ENCODE results near the gene CCM2. TPM values are rescaled to one million over a fixed set of nuclear protein-coding genes. Genes with fewer than 3 reads are reported as not detected.

The CCM2 gene
- polyA plus RNA-seq, 2 of the 4 experiments (the other 2 are of a cell fraction), result 18.9 to 34.6 TPM

DNA sequence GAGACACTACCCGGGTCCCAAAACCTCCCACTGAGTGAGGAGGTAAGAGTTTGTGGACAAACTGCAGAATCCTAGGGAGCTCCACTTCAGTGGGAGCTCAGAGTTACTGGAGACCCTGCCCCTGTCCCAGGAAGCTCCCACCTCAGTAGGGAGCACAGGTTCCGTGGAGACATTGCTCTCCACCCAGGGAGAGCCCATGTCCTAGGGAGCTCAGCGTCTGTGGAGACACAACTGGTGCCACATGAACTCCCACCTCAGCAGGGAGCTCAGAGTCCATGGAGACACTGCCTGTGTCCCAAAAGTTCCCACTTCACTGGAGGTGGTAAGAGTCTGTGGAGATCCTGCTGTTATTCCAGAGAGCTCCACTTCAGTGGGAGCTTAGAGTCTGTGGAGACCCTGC lies 27.4 kb upstream of the CCM2 start:
- no peak for ATAC-seq
- H3K4me1 ChIP-seq, result no peaks in the 10 kb centered on the region
- H3K27ac ChIP-seq, result no peak overlapping the region
- CTCF ChIA-PET, result interaction anchor here (1.1 to 3.4 kb wide), 9 partner anchors 8 to 317 kb away, joined by 3 to 33 read pairs (median 3); partner anchors contain the start of gene TBRG4
- no peak overlapping the region for H3K4me2 ChIP-seq
- POLR2A ChIA-PET, result interaction anchor here (1.2 to 1.7 kb wide), 2 partner anchors 13 to 139 kb away, joined by 3 to 8 read pairs; partner anchors contain the start of gene TBRG4
- no peak for TF ChIP-seq SMC3 (IDR thresholded peaks at IDR 0.05)
- TF ChIP-seq HOXA7 (CRISPR knock-in tag; IDR thresholded peaks at IDR 0.05), result no peak
- TF ChIP-seq SREBF2 (IDR thresholded peaks at IDR 0.05), result no peak
- no peak for TF ChIP-seq GATA3 (IDR thresholded peaks at IDR 0.05; ENCODE audit: borderline replicate concordance)
- TF ChIP-seq KDM1A (IDR thresholded peaks at IDR 0.05; ENCODE audit: low read depth), result no peak
- TF ChIP-seq, protein P1, sequence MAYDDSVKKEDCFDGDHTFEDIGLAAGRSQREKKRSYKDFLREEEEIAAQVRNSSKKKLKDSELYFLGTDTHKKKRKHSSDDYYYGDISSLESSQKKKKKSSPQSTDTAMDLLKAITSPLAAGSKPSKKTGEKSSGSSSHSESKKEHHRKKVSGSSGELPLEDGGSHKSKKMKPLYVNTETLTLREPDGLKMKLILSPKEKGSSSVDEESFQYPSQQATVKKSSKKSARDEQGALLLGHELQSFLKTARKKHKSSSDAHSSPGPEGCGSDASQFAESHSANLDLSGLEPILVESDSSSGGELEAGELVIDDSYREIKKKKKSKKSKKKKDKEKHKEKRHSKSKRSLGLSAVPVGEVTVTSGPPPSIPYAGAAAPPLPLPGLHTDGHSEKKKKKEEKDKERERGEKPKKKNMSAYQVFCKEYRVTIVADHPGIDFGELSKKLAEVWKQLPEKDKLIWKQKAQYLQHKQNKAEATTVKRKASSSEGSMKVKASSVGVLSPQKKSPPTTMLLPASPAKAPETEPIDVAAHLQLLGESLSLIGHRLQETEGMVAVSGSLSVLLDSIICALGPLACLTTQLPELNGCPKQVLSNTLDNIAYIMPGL (CRISPR knock-in tag; IDR thresholded peaks at IDR 0.05; ENCODE audit: borderline replicate concordance), result no peak
- no peak for TF ChIP-seq NPAS2 (CRISPR knock-in tag; IDR thresholded peaks at IDR 0.05; ENCODE audit: borderline replicate concordance)
- WGBS (ENCODE audit: missing lambda C conversion rate), result 37% methylated on average over 2 of the region's 3 CpGs
- no peak overlapping the region for H3K4me3 ChIP-seq
- H3K9me3 ChIP-seq, result no peaks in the 10 kb centered on the region
- no peak for FAIRE-seq
- no peak for DNase-seq (ENCODE audit: low read depth in 1 of 2, low spot score in 1 of 2)

DNA sequence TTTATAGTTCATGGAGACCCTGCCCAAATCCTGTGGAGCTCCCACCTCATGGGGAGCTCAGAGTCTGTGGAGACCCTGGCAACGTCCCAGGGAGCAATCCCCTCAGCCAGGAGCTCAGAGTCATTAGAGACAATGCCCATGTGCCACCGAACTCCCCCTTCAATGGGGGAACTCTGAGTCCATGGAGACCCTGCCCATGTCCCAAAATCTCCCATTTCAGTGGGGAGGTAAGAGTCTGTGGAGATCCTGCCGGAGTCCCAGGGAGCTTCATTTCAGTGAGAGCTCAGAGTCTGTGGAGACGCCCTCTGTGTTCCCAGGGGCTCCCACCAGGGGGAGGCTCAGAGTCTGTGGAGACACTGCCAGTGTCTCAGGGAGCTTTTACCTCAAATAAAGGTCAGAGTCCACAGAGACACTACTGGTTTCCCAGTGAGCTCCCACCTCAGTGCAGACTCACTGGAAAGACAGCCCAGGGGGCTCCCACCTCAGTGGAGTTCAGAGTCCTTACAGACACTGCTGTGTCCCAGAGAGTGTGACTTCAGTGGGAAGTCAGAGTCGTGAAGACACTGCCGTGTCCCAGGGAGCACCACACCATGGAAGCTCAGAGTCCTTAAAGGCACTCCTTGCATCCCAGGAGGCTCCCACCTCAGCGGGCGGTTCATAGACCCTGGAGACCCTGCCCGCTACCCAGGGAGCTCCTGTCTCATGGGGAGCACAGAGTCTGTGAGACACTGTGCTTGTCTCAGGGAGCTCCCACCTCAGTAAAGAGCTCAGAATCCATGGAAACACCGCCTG lies 26.2 kb upstream of the CCM2 start:
- Histone ChIP-seq H3K4me3 (no peak overlapping the region), H3K27ac (no peak overlapping the region; a peak in 1 of 6 replicates), H3K4me1 (peaks cover 4% of the 10 kb centered on the region; the same call in 1 of the 3 replicates), H3K4me2 (no peak overlapping the region), H3K9me3 (no peaks in the 10 kb centered on the region)
- FAIRE-seq (no peak), DNase-seq (ENCODE audit: low read depth in 1 of 2, low spot score in 1 of 2) (peak in 1 of 2 experiments; percentile 35), ATAC-seq (peak; percentile 52 to 81; a peak in 5 of 6 replicates)
- TF ChIP-seq NFE2L2 (conservative IDR thresholded peaks at IDR 0.05; ENCODE audit: low read length) (no peak), RAD21 (conservative IDR thresholded peaks at IDR 0.05 in 1 of 2, IDR thresholded peaks at IDR 0.05 in 1 of 2) (peak in 1 of 2 experiments; percentile 46; a peak in 2 of 5 replicates), FOXS1 (CRISPR knock-in tag; IDR thresholded peaks at IDR 0.05) (no peak), CTCF (IDR thresholded peaks at IDR 0.05) (peak; percentile 25; the same call in 1 of the 3 replicates)
- POLR2A ChIA-PET, result interaction anchor here (0.6 to 1.9 kb wide), 7 partner anchors 9 to 138 kb away, joined by 3 to 8 read pairs (median 5); partner anchors contain the start of genes PURB and TBRG4
- CTCF ChIA-PET, result interaction anchor here (0.6 to 3.4 kb wide), 16 partner anchors 9 to 385 kb away, joined by 3 to 33 read pairs (median 4); no protein-coding TSS in a partner anchor
- WGBS (ENCODE audit: missing lambda C conversion rate), result 39% methylated on average over 5 of the region's 10 CpGs

DNA sequence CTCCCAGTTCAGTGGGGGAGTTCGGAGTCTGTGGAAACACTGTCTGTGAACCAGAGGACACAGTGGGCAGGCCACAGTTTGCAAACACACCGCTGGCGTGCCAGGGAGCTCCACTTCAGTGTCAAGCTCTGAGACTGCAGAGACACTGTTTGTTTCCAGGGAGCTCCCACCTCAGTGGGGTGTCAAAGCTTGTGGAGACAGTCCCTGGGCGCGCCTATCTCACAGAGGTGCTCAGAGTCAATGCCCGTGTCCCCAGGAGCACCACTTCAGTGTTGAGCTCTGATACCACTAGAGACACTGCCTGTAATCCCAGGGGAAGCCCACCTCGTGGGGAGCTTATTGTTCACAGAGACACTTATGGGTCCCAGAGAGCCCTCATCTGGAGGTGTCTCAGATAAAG lies 25.5 kb upstream of the CCM2 start:
- WGBS (ENCODE audit: missing lambda C conversion rate), result 71% methylated on average over 7 of the region's 7 CpGs
- no peak for DNase-seq (ENCODE audit: low read depth in 1 of 2, low spot score in 1 of 2)
- Histone ChIP-seq H3K9me3 (no peaks in the 10 kb centered on the region), H3K4me3 (no peak overlapping the region), H3K4me2 (no peak overlapping the region), H3K4me1 (peaks cover 4% of the 10 kb centered on the region; the same call in 2 of the 3 replicates), H3K27ac (no peak overlapping the region)
- no peak for ATAC-seq
- TF ChIP-seq ESRRA (IDR thresholded peaks at IDR 0.05; ENCODE audit: borderline replicate concordance, low read length) (no peak), HEYL (CRISPR knock-in tag; IDR thresholded peaks at IDR 0.05) (no peak), FOSB (CRISPR knock-in tag; IDR thresholded peaks at IDR 0.05) (no peak), PHF8 (IDR thresholded peaks at IDR 0.05; ENCODE audit: borderline replicate concordance, low read depth) (no peak), RARB (CRISPR knock-in tag; IDR thresholded peaks at IDR 0.05) (no peak), HDAC2 (IDR thresholded peaks at IDR 0.05) (no peak), RAD21 (conservative IDR thresholded peaks at IDR 0.05 in 1 of 2, IDR thresholded peaks at IDR 0.05 in 1 of 2) (no peak), JUNB (IDR thresholded peaks at IDR 0.05) (no peak), KDM5A (IDR thresholded peaks at IDR 0.05) (no peak), RCOR1 (IDR thresholded peaks at IDR 0.05; ENCODE audit: low read depth, low read length) (no peak)
- TF ChIP-seq, protein P2, sequence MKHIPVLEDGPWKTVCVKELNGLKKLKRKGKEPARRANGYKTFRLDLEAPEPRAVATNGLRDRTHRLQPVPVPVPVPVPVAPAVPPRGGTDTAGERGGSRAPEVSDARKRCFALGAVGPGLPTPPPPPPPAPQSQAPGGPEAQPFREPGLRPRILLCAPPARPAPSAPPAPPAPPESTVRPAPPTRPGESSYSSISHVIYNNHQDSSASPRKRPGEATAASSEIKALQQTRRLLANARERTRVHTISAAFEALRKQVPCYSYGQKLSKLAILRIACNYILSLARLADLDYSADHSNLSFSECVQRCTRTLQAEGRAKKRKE (CRISPR knock-in tag; IDR thresholded peaks at IDR 0.05; ENCODE audit: low read depth), result no peak
- CTCF ChIA-PET, result interaction anchor here (0.7 to 3.4 kb wide), 9 partner anchors 8 to 162 kb away, joined by 3 to 33 read pairs (median 7); no protein-coding TSS in a partner anchor
- FAIRE-seq, result no peak
- POLR2A ChIA-PET, result interaction anchor here (1.6 to 1.9 kb wide), 2 partner anchors 89 to 137 kb away, joined by 4 to 5 read pairs; partner anchors contain the start of genes PURB and TBRG4

Data from A549 (cell line).